PC-3 (cell line): ENCODE measurements around the gene NME4. TPM values are rescaled to one million over a fixed set of nuclear protein-coding genes. Genes with fewer than 3 reads are reported as not detected.
A peak's percentile ranks its signal among the peaks of the same experiment; 100 is the strongest.

Experiments used
- ATAC-seq: fragments of 200-7000 bp; cut with Tn5 transposase; 2 replicates; pipeline ENCODE4 v1.9.1; 2020; ENCODE audit warnings: mild to moderate bottlenecking, moderate library complexity
- BruUV-seq: library from RNA; stranded (reverse); fragments of 400-500 nt; replicated peaks from 2 replicates; lab custom pipeline; 2021; lab: Mats Ljungman, UMichigan
- CTCF ChIA-PET: fragments of 300-600 bp; sonication (Branson Sonifier 250); formaldehyde crosslinking; loops from one replicate; lab custom pipeline; 2022; ENCODE audit warnings: antibody characterized with exemption; lab: Charles Lee
- POLR2A ChIA-PET: fragments of 300-600 bp; sonication (Branson Sonifier 250); formaldehyde crosslinking; loops from one replicate; lab custom pipeline; 2022; ENCODE audit warnings: antibody characterized with exemption; ENCODE audit not compliant: unreplicated experiment; lab: Charles Lee
- DNase-seq: peaks from one replicate; pipeline ENCODE4 v3.0.0-alpha.2; 2015
- H2AFZ ChIP-seq: fragments of 300-600 bp; sonication (generic); 2 replicates; pipeline ENCODE4 v1.6.0; 2016; ENCODE audit warnings: antibody characterized with exemption, low read length
- H3F3A ChIP-seq: fragments of 300-600 bp; sonication (generic); one replicate; pipeline ENCODE4 v1.6.0; 2017; ENCODE audit warnings: antibody characterized with exemption, low read length, control low read depth, mild to moderate bottlenecking; ENCODE audit not compliant: unreplicated experiment
- H3K27ac ChIP-seq: fragments of 300-600 bp; sonication (generic); 2 replicates; pipeline ENCODE4 v1.5.1; 2016; ENCODE audit warnings: mild to moderate bottlenecking, low read length
- H3K27me3 ChIP-seq: fragments of 300-600 bp; sonication (generic); 2 replicates; pipeline ENCODE4 v1.6.1; 2016; ENCODE audit warnings: low read length, mixed read lengths
- H3K36me3 ChIP-seq: fragments of 300-600 bp; sonication (generic); 2 replicates; pipeline ENCODE4 v1.6.1; 2016; ENCODE audit warnings: low read depth, mixed run types, low read length, mixed read lengths
- H3K4me1 ChIP-seq: fragments of 300-600 bp; sonication (generic); 2 replicates; pipeline ENCODE4 v1.5.1; 2016; ENCODE audit warnings: low read length; ENCODE audit not compliant: insufficient read depth
- H3K4me2 ChIP-seq: fragments of 300-600 bp; sonication (generic); 2 replicates; pipeline ENCODE4 v1.6.0; 2016; ENCODE audit warnings: low read length
- H3K4me3 ChIP-seq: fragments of 300-600 bp; sonication (generic); 2 replicates; pipeline ENCODE4 v1.5.1; 2016; ENCODE audit warnings: mild to moderate bottlenecking, low read length, mixed read lengths
- H3K79me2 ChIP-seq: fragments of 300-600 bp; sonication (generic); 2 replicates; pipeline ENCODE4 v1.6.1; 2017; ENCODE audit warnings: low read length, mixed read lengths
- H3K9ac ChIP-seq: fragments of 300-600 bp; sonication (generic); 2 replicates; pipeline ENCODE4 v1.6.0; 2016; ENCODE audit warnings: mild to moderate bottlenecking, low read length
- H3K9me2 ChIP-seq: fragments of 300-600 bp; sonication (generic); replicated peaks from 2 replicates; pipeline ENCODE4 v1.6.1; 2016; ENCODE audit warnings: mixed run types, low read length, mixed read lengths
- H3K9me3 ChIP-seq: fragments of 300-600 bp; sonication (generic); 2 replicates; pipeline ENCODE4 v1.6.1; 2016; ENCODE audit warnings: low read length, mixed read lengths
- H4K20me1 ChIP-seq: fragments of 300-600 bp; sonication (generic); 2 replicates; pipeline ENCODE4 v1.6.1; 2016; ENCODE audit warnings: low read length, mixed read lengths
- CTCF ChIP-seq: fragments of 300-600 bp; sonication (generic); conservative IDR thresholded peaks from 2 replicates; pipeline ENCODE4 v1.5.1; 2017; ENCODE audit warnings: antibody characterized with exemption, low read depth, mild to moderate bottlenecking, low read length
- EZH2 ChIP-seq: fragments of 300-600 bp; sonication (generic); IDR thresholded peaks from one replicate; pipeline ENCODE4 v1.6.1; 2017; ENCODE audit warnings: antibody characterized with exemption, mild to moderate bottlenecking, low read length; ENCODE audit not compliant: unreplicated experiment
- EZH2phosphoT487 ChIP-seq: fragments of 300-600 bp; sonication (generic); IDR thresholded peaks from 2 replicates; pipeline ENCODE4 v1.6.1; 2018; ENCODE audit warnings: mild to moderate bottlenecking, antibody characterized with exemption, low read length, borderline replicate concordance
- intact Hi-C: fragments of 100-400 bp; cut with micrococcal nuclease; formaldehyde crosslinking; loops from 2 replicates; pipeline ENCODE4 v1.9.0; 2023
- total RNA-seq: library from RNA; depleted of rRNA; stranded (reverse); fragments of >200 nt; gene quantifications from 2 replicates; pipeline ENCODE4 v1.2.3, GENCODE V29; 2014

The NME4 gene
- total RNA-seq, 1 experiment from 2014 or later, result 182 TPM

GRCh38 chr16:383326-384051, 13.5 kb upstream of the NME4 start:
- BruUV-seq, result no TSS peak
- Histone ChIP-seq H3K9me2 (no peaks in the 10 kb centered on the region), H3K4me1 (peaks cover 14% of the 10 kb centered on the region), H3K27ac (peak overlapping the region; percentile 64), H3K36me3 (no peaks in the 10 kb centered on the region), H3K9me3 (no peaks in the 10 kb centered on the region), H3K4me2 (peak overlapping the region; percentile 94), H4K20me1 (no peaks in the 10 kb centered on the region), H3K79me2 (peaks cover 22% of the 10 kb centered on the region), H2AFZ (peak overlapping the region; percentile 66), H3K9ac (peak overlapping the region; percentile 78), H3F3A (no peaks in the 10 kb centered on the region), H3K27me3 (no peaks in the 10 kb centered on the region), H3K4me3 (peak overlapping the region; percentile 86)
- peak; percentile 58 for ATAC-seq
- ChIA-PET POLR2A (no interaction called here), CTCF (interaction anchor here (0.6 kb wide), 1 partner anchor 9 kb away, joined by 4 read pairs; no protein-coding TSS in a partner anchor)
- DNase-seq, result peak; percentile 85
- TF ChIP-seq CTCF (no peak), EZH2phosphoT487 (no peak), EZH2 (no peak)
- intact Hi-C loops, result no loop called here

GRCh38 chr16:386641-387156, 10.3 kb upstream of the NME4 start:
- intact Hi-C loops, result no loop called here
- DNase-seq (no peak), ATAC-seq (no peak)
- Histone ChIP-seq H3K4me1 (peaks cover 14% of the 10 kb centered on the region), H3K4me3 (no peak overlapping the region), H3K27ac (no peak overlapping the region), H3K9me3 (no peaks in the 10 kb centered on the region), H3K27me3 (no peaks in the 10 kb centered on the region), H3K79me2 (no peaks in the 10 kb centered on the region), H2AFZ (no peak overlapping the region), H3F3A (no peaks in the 10 kb centered on the region), H4K20me1 (no peaks in the 10 kb centered on the region), H3K9me2 (no peaks in the 10 kb centered on the region), H3K9ac (no peak overlapping the region), H3K4me2 (no peak overlapping the region), H3K36me3 (no peaks in the 10 kb centered on the region)
- TF ChIP-seq CTCF, result no peak; the same call in 1 of the 2 replicates
- TF ChIP-seq EZH2, result no peak
- no peak for TF ChIP-seq EZH2phosphoT487
- POLR2A ChIA-PET, result no interaction called here
- CTCF ChIA-PET, result no interaction called here
- no TSS peak for BruUV-seq
